GM19468 (cell line): ENCODE data around the gene SELENOS.

Experiments
- ATAC-seq: cut with Tn5 transposase; IDR thresholded peaks from one replicate; pipeline ENCODE4 v1.9.1; 2021; ENCODE audit warnings: mild to moderate bottlenecking, moderate library complexity, moderate number of reproducible peaks; ENCODE audit not compliant: unreplicated experiment; ENCODE audit errors: extremely low read depth

SELENOS gene

DNA sequence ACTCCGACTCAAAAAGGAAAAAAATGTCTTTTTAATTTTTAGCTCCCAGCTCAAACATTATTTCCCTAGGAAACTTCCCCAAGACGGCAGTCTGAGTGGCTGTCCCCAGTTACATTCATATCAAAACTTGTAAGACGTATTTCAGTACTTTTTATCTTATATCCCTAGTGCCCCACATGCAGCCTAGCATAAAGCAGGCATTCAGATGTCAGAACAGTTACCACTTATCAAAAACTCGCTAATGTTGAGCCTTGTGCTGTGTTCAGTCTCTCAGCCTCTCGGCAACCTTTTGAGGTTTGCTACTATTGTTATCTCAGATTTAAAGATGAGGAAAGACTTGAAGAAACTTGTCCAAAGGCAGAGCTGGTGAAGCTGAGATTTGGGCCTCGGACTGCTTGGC lies 6.6 kb upstream of the SELENOS start:
- ATAC-seq = no peak

DNA sequence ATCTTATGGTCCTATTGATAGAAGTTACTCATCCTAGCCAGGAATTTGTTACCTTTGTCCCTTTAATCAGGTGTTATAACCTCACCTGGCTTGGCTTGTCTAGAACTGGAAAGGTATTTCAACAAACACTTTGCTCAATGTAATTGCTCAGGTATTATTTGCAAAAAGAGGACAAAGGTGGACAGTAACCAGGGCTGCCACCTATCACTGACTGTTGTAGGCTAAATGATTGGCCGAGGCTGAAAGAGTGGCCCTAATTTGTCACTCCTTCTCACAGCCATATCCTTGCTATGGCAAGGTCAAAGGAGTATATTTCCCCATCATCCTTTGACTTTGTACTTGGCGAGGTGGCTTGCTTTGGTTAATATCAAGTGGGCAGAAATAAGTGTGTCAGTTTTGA lies 2.7 kb upstream of the SELENOS start:
- ATAC-seq = no peak

DNA sequence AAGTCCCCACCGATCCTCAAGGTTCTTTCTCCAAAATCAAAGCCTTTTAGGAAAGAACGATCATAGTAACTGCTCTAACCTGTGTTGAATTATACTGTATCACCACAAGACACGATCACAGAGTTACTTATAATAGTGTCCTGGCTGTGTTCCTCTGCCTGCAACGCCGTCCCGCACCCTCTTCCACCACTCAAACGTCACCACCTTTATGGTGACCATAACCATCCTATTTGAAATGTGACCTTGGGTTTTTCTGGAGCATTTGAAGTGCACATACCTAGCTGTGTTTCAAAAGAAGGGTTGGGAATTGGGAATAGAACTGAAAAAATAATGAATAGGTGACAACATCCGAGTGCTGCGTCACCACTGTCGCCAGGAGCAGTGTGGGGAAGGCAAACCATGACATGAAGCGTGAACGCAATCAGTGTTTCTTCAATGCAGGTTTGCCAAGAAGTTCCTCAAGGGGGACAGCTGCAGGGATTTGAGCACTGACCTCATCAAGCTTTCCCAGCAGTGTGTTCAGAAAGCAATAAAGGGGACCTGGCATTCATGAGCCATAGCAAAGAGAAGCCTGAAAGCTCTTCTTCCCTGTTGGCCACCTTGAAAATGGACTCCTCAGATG lies 769 bp upstream of the SELENOS start:
- ATAC-seq = no peak

DNA sequence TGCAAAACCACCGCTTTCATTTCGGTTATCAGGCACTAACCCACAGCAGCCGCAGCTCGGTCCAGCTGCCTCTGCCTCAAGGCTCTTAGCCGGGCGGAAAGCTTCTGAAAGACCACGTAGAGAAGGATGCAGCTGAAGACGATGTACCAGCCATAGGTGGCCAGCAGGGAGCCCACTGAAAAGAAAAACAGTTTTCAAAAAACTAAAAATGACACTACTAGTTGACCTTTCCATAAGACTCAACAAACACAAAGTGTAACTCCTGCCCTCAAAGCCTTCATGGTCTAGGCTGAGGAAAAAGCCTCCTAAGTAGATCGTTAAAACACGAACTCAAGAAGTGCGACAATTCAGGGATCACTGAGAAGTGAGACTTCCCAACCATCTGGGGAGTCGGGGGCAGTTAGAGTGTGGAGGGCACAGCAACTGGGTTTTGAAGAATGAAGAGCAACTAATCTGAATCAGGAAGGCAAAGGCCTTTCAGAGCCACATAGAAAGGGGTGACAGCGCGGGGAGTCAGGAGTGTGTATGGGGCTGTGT lies 716 bp downstream of the SELENOS start:
- ATAC-seq = no peak

DNA sequence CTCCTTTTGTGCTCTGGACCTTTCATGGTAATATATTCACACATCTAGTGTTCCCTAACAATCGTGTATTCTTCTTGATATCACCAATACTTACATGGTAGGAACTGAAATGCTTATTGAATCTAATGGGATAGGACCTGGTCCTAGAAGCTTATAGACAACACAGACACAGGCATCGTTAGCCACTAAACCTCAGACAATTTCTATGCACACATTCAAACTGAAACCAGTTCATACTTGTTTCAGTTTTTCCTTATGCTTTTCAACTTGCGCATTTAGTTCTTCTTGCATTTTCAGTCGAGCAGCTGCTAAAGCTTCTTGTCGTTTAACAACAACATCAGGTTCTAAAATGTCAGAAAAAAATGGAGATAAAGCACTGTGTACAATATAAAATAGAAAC lies 2.3 kb downstream of the SELENOS start:
- ATAC-seq = no peak

DNA sequence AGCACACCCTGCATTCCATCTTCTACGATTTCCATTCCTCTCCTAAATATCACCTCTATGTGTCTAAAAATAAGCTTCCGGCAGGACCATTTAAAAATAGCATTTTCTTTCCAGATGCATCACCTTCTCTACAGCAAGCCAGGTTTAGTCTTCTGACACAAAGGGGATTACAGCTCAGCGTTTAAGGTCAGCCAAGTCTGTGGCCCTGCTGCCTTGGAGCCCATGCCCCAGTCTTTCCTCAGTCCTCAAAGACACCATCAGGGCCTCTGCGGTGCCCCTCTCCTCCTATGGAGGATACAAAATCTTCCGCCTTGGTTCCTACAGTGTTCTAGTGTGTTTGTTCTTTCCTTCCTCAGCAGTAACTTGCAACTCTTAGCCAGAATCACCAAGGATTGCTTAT lies 3.8 kb downstream of the SELENOS start:
- ATAC-seq = no peak

DNA sequence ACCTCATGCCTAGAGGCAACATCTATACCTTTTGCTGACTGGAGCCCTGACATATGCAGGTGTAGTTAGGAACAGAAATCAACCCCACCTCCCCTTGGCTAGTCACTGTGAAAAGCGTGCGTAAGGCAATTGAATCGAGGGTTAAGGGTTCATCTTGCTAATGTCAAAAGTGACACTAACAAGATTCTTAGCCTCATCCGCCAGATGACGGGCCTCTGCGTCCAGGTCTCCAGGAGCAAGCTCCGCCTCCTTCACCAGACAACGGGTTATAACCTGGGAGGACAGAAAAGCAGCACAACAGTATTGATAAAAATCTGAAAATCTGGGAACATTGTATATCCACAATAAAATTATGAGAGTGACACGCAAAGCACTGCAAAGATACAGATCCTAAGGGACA lies 4.7 kb downstream of the SELENOS start:
- no peak for ATAC-seq

DNA sequence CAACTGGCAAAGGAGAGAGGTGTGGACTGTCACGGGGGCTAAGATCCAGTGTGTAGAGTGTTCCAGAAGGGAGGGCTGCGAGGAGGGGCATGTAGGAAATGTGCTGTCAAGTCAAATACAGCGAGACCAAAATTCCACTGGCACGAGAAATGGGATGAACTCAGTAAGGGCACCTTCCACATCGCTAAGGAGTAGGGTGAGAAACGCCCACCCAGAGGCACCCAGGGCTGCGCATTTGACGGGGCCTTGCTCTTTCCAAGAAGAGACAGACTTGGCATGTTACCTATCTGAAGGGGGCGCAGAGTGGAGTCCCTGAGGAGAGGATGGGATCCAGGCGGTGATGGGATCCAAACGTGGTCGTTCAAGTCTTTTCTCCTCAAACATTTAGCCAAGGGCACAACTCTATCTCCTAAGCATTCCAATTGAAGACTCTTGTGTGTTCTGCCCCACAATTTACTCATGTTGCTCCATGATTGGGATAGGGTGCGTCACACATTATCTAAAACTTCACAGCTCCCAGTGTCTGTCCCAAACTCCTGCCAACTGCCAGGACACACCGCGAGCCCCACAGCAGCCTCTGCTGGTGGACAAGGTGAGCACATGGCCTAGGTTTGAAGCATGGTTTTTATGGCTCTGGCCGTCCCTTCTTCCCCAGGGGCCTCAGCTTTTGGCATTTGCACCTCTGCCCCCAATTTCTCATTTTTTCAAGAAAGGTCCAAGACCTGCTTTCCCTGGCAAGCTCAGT lies 7.6 kb downstream of the SELENOS start:
- ATAC-seq = no peak

DNA sequence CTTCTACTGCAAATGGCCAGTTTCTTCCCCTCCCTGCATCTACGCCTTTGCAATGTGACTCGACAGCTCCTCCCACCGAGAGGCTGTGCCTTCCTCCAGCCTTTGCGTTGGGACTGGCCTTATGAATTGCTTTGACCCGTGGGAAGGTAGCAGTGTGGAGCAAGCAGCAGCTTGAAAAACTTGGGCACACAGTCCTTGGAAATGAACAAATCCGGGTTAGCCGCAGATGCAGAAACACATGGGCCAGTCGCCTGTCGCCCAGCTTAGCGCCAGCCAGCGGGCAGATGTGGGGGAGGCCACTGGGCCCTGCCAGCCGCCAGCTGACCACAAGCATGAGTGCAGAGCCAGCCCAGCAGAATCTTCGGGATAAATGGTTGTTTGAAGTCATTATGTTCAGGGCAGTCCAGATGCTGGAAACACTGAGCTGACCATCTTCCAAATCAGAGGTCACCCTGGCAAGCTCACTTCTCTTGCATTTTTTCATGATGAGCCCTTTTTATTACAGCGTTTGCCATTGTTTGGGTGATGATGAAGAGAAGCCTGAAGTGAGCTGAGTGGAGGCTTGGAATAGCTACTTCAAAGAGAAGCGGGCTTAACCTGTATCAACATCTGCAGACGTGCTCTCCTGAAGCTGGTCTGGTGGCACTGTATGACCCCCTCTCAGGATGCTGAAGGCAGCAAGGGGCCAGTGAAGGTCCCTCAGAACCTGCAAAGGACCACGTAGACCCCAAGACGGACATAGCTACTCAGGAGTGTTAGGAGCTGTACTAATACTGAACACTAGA lies 9.8 kb downstream of the SELENOS start:
- ATAC-seq = no peak

DNA sequence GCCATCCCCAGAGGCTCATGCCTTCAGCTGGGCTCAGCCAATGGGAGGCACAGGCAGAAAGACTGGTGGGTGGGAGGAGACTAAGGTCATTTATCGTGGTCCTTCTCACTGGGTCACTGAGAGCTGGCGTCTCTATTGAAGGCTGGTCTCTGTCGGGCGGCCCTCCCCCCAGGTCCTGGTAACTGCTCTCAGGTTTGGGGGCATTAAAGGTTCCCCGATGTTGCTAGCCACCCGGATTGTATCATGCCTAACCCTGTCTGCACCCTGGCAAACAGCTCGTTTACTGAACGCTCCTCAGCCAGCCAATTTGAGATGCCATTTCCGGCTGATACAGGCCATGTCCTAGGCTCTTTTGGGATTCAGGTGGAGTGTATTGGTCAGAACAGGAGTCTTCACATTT lies 10.5 kb downstream of the SELENOS start:
- no peak for ATAC-seq

DNA sequence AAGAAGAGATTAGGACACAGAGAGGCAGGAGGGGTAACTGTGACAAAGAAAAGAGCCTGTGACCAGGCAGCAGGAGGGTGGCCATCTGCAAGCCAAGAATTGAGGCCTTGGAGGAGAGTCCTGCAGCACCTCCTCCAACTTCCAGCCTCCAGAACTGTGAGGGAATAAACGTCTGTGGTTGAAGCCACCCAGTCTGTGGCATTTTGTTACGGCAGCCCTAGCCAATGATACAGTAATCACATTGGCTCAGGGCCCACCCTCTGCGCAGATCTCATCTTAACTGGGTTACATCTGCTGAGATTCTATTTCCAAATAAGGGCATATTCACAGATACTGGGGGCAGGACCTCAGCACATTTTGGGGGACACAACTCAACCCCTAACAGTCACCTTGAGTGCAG lies 11.3 kb downstream of the SELENOS start:
- ATAC-seq = no peak

DNA sequence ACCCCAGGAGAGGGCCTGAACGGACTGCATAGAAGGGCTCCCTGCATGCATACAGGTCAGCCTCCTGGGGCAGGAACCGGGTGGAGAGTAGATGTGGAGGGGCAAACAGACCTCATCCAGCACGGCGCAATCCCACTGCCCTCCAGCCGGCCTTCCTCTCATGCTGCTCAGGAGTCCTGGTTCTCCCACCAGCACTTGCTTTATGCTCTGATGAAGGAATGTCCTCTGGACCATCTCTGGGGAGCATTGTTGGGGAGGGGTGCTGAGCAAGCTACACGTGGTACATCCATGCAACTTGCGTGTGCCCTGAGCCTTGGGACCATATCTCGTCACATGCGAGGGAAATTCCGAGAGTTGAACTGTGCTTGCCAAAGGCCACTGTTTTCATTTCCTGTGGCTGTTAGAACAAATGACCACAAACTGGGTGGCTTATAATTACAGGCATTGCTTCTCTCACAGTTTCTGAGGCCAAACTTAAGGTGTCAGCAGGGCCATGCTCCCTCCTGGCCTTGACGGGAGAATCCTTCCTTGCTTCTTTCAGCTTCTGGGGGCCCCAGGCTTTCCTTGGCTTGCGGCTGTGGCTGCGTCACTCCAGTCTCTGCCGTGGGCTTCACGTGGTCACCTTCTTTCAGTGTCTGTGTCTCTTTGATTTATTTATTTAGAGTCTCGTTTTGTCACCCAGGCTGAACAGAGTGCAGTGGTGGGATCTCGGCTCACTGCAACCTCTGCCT lies 12.2 kb downstream of the SELENOS start:
- ATAC-seq = no peak

DNA sequence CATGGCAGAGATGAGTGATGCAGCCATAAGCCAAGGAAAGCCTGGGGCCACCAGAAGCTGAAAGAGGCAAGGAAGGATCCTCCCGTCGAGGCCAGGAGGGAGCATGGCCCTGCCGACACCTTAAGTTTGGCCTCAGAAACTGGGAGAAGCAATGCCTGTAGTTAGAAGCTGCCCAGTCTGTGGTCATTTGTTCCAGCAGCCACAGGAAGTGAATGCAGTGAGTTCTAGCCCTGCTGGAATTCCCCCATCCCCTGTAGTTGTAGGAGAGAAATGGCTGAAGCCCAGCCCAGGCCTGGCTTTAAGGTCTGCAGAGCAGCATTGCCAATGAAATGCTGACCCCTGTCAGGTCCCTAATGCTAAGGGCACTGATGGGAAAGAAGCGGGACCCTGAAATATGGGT lies 13.3 kb downstream of the SELENOS start:
- ATAC-seq = no peak

DNA sequence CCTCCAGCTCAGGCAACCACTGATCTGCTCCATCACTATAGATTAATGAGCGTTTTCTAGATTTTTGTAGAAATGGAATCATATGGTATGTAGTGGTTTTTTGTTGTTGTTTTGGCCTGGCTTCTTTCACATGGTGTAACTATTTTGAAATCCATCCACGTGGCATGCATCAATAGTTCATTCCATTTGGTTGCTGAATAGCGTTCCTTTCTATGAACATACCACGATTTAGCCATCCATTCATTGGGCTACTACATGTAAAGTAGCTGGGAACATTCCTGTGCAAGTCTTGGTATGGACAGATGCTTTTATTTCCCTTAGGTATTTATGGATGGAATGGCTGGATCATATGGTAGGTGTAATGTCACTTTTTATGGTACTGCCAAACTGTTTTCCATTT lies 14.7 kb downstream of the SELENOS start:
- ATAC-seq = no peak

DNA sequence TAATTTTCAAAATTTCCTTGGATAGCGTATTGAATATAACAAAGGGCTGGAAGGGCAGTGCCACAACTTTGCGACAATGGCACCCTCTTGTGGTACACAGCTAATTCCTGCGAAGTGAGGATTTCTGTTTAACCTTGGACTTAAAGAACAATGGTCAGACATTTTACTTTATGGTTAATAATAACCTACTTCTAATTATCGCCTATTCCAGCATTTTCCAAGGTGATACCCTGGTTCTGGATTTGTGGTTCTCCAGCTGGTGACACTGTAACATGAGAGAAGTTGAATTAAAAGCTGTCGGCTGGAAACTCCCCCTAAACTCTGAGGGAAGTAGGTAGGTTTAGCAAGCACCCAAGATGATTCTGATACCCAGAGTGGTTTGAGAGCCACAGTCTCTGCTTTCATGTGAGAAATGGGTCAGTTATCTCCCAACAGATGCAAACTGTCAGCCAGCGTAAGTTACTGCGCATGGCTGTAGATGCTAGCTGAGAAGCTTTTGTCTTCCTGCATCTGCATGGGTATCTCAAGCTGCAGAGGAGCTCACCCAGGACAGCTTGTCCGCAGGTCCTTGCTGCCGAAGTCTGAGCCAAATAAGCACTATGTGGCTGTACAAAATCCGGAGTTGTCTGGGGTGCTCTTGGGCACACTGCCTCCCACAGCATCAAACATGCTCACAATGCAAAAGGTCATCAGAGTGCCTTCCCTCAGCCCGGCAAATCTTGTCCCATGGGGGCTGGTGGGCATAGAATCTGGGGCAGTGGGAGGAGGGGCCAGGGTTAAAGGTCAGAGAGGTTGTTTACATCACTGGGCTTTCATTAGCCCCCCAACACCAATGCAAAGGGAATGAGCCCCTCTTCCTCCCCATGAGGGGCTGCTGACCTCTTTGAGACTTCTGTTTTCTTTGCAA lies 18.8 kb downstream of the SELENOS start:
- ATAC-seq = no peak

DNA sequence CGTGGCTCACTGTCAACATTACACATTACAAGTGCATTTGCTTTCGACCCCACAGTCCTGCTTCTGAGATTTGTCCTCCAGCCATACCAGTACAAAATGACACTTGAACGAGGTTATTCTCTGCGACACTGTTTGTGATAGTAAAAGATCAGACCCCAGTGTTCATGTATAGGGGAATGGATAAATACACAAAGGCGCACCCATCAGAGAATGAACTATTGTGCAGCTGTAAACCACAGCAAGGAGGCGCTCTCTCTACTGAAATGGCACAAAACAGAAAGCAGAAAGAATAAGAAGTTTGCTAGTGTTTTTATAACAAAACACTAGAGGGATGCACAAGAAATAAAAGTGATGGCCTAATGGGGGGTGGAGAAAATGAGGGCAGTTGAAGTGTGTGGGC lies 20.5 kb downstream of the SELENOS start:
- ATAC-seq = no peak

DNA sequence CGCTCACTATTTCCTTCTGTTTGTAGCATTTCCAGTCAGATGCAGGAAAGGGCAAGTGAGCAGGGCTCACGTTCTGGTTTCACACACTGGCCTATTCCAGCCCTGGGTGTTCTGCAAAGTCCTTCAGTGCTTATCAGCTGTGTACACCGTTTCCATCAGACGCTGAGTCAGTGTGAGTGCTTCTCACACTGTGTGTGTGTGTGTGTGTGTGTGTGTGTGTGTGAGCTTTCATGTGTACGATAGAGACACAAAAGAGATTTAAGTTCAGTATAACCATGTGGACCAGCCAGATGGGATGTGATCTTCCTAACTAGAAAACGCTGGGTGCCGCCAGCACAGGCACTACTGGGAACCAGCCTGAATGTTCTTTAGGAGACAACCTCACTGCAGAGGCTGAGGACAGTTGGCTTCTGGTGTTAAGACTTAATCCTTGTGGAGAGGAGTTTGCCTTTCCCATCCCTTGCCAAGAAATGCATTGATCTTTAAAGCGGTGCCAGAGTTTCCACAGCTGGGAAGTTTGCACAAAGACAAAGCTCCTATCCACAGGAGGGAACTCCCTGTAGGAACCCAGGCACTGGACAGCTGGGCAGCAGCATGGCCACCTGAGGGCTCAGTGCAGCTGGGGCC lies 21.6 kb downstream of the SELENOS start:
- no peak for ATAC-seq

DNA sequence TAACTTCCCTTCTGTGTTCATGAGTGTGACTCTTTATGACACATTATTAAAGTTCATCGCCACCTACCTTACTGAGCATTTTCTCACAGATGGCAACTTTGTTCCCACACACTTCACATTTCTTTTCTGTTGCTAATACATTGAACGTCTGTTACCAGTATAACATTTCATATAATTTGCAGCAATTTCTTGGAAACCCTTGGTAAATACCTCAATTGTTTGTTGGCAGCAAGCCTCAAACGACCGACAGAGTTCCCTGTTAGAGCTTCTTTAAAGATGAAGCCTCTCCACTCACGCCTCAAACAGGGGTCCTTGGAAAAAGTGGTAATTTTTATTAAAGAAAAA lies 22.3 kb downstream of the SELENOS start:
- no peak for ATAC-seq
